IPS-11a (cell line): ENCODE data around the gene NEURL4.

ENCODE experiments used
- H3K4me3 ChIP-seq: one replicate; pipeline ENCODE4 v1.5.1; 2013; ENCODE audit warnings: low read depth, low read length, control low read depth

NEURL4 gene

GRCh38 chr17:7324438-7324779, 4.7 kb downstream of the NEURL4 start:
- H3K4me3 ChIP-seq: no peak overlapping the region

- H3K4me3 ChIP-seq: no peak overlapping the region
Measured at GRCh38 chr17:7323731-7324437, 5.3 kb downstream of the NEURL4 start.

GRCh38 chr17:7322520-7323194, 6.5 kb downstream of the NEURL4 start:
- no peak overlapping the region for H3K4me3 ChIP-seq

GRCh38 chr17:7321466-7321865, 7.7 kb downstream of the NEURL4 start:
- H3K4me3 ChIP-seq: no peak overlapping the region

GRCh38 chr17:7318121-7318860, 10.8 kb downstream of the NEURL4 start:
- no peak overlapping the region for H3K4me3 ChIP-seq

- no peak overlapping the region for H3K4me3 ChIP-seq
Measured at GRCh38 chr17:7317161-7317803, 11.9 kb downstream of the NEURL4 start.

GRCh38 chr17:7315570-7316235, 13.4 kb downstream of the NEURL4 start:
- H3K4me3 ChIP-seq: peak overlapping the region; percentile 91

- peak within 1 kb of the TSS; percentile 91 for H3K4me3 ChIP-seq
Measured at GRCh38 chr17:7314719-7315569, 14.2 kb downstream of the NEURL4 start, which contains the start of gene GPS2. Gene GPS2 (minus strand): TSS chr17:7315360. CDS start chr17:7315052, 308 bp downstream.

GRCh38 chr17:7313890-7314718, 15.0 kb downstream of the NEURL4 start:
- H3K4me3 ChIP-seq: peak overlapping the region; percentile 91

GRCh38 chr17:7313088-7313889, 15.8 kb downstream of the NEURL4 start:
- no peak overlapping the region for H3K4me3 ChIP-seq

GRCh38 chr17:7312432-7313087, 16.6 kb downstream of the NEURL4 start:
- H3K4me3 ChIP-seq: no peak overlapping the region

- no peak overlapping the region for H3K4me3 ChIP-seq
Measured at GRCh38 chr17:7311110-7311705, 17.9 kb downstream of the NEURL4 start.

GRCh38 chr17:7309628-7310027, 19.5 kb downstream of the NEURL4 start:
- peak overlapping the region; percentile 97 for H3K4me3 ChIP-seq

- peak overlapping the region; percentile 97 for H3K4me3 ChIP-seq
Measured at GRCh38 chr17:7308625-7309433, 20.3 kb downstream of the NEURL4 start.

GRCh38 chr17:7307686-7308624, 21.2 kb downstream of the NEURL4 start:
- peak overlapping the region; percentile 97 for H3K4me3 ChIP-seq
